Glutamatergic neuron (in vitro differentiated cells): ENCODE results near the gene SNX24. TPM values are rescaled to one million over a fixed set of nuclear protein-coding genes. Genes with fewer than 3 reads are reported as not detected.

Experiments used
- DNase-seq: peaks from one replicate; pipeline ENCODE4 v3.0.0; 2022
- H3K27ac Mint-ChIP-seq: one replicate; pipeline ENCODE4 v1.8.0; 2020; ENCODE audit warnings: mild to moderate bottlenecking, mixed read lengths, inconsistent platforms; ENCODE audit not compliant: unreplicated experiment
- H3K27me3 Mint-ChIP-seq: one replicate; pipeline ENCODE4 v1.8.0; 2020; ENCODE audit warnings: mild to moderate bottlenecking, moderate library complexity, mixed read lengths, inconsistent platforms; ENCODE audit not compliant: unreplicated experiment
- H3K36me3 Mint-ChIP-seq: one replicate; pipeline ENCODE4 v1.8.0; 2020; ENCODE audit warnings: mild to moderate bottlenecking, mixed read lengths, inconsistent platforms; ENCODE audit not compliant: unreplicated experiment
- H3K4me1 Mint-ChIP-seq: one replicate; pipeline ENCODE4 v1.8.0; 2020; ENCODE audit warnings: mild to moderate bottlenecking, low read depth, mixed read lengths, inconsistent platforms; ENCODE audit not compliant: unreplicated experiment
- H3K4me3 Mint-ChIP-seq: one replicate; pipeline ENCODE4 v1.8.0; 2020; ENCODE audit warnings: mild to moderate bottlenecking, mixed read lengths, inconsistent platforms; ENCODE audit not compliant: unreplicated experiment
- H3K9me3 Mint-ChIP-seq: one replicate; pipeline ENCODE4 v1.8.0; 2020; ENCODE audit warnings: mild to moderate bottlenecking, moderate library complexity, mixed read lengths, inconsistent platforms; ENCODE audit not compliant: unreplicated experiment
- CTCF ChIP-seq: fragments of 200-600 bp; sonication (generic); IDR thresholded peaks from one replicate; pipeline ENCODE4 v1.5.0; 2021; ENCODE audit not compliant: partially characterized antibody, unreplicated experiment
- total RNA-seq: library from RNA; stranded (reverse); fragmentation: NEBNext Ultra II Directional; extraction: Animal tissue kit (Norgen Biotek cat#: 25700); gene quantifications from one replicate; pipeline ENCODE4 v1.2.1, GENCODE V29; 2021; ENCODE audit not compliant: unreplicated experiment

SNX24 gene
- total RNA-seq, 1 donor from 2014 or later, result 21.8 TPM

- Mint-ChIP-seq H3K9me3 (no peaks in the 10 kb centered on the region), H3K27ac (no peak overlapping the region), H3K4me1 (no peaks in the 10 kb centered on the region), H3K27me3 (no peaks in the 10 kb centered on the region), H3K4me3 (no peak overlapping the region), H3K36me3 (no peaks in the 10 kb centered on the region)
- TF ChIP-seq CTCF, result no peak
- no peak for DNase-seq
Observed at GRCh38 chr5:122864842-122865241, 19.4 kb downstream of the SNX24 start.

DNA sequence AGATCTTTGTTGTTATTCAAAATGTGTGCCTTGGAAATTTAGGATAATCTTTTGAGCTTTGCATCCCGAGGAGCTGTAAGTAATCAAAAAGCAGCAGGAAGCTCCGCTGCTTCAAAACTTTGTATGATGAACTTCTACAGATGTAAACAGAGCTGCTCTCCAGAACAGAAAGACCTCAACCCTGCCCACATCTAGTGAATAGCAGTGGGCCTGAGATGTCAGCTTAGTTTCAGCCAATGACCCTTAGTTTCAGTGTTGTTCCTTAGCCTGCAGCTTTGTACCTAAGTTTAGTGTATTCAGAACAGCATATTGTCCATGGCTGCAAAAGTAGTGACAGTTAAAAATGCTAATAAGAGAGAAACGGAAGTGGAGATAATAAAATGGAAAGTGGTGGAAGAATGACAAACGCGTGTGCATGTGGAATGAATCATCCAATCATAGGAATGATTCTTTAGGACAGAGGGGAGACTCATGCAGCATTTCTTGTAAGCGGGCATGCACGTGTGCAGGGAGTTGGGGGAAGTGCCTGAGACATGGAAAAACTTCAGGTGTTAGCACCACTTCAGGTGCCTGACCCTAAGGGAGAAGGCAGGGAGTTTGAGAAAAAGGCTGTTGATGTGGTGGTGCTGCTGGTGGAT is 24.9 kb downstream of the SNX24 start:
- no peaks in the 10 kb centered on the region for H3K4me1 Mint-ChIP-seq
- no peaks in the 10 kb centered on the region for H3K27me3 Mint-ChIP-seq
- H3K27ac Mint-ChIP-seq, result no peak overlapping the region
- DNase-seq, result no peak
- H3K4me3 Mint-ChIP-seq, result no peak overlapping the region
- H3K36me3 Mint-ChIP-seq, result no peaks in the 10 kb centered on the region
- TF ChIP-seq CTCF, result no peak
- H3K9me3 Mint-ChIP-seq, result no peaks in the 10 kb centered on the region

DNA sequence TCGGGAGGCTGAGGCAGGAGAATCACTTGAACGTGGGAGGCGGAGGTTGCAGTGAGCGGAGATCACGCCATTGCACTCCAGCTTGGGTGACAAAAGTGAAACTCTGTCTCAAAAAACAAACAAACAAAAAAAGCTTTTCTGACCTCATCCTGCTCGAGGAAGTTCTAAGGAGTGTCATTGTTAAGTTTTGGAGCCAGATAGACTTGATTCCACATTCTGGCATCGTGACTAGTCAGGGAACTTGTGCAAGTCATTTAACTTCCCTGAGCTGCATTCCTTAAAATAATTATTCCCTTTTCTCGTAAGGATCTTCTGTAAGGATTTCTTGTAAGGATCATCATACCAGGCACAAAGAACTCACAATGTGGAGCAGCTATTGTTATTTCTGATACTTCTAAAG is 26.2 kb downstream of the SNX24 start:
- no peak for TF ChIP-seq CTCF
- H3K27ac Mint-ChIP-seq, result no peak overlapping the region
- H3K36me3 Mint-ChIP-seq, result no peaks in the 10 kb centered on the region
- H3K4me3 Mint-ChIP-seq, result no peak overlapping the region
- H3K27me3 Mint-ChIP-seq, result no peaks in the 10 kb centered on the region
- no peaks in the 10 kb centered on the region for H3K4me1 Mint-ChIP-seq
- no peaks in the 10 kb centered on the region for H3K9me3 Mint-ChIP-seq
- DNase-seq, result no peak

GRCh38 chr5:122874179-122874875 is 28.9 kb downstream of the SNX24 start:
- no peak for DNase-seq
- Mint-ChIP-seq H3K27me3 (no peaks in the 10 kb centered on the region), H3K9me3 (no peaks in the 10 kb centered on the region), H3K4me1 (no peaks in the 10 kb centered on the region), H3K27ac (no peak overlapping the region), H3K4me3 (no peak overlapping the region), H3K36me3 (no peaks in the 10 kb centered on the region)
- no peak for TF ChIP-seq CTCF

DNA sequence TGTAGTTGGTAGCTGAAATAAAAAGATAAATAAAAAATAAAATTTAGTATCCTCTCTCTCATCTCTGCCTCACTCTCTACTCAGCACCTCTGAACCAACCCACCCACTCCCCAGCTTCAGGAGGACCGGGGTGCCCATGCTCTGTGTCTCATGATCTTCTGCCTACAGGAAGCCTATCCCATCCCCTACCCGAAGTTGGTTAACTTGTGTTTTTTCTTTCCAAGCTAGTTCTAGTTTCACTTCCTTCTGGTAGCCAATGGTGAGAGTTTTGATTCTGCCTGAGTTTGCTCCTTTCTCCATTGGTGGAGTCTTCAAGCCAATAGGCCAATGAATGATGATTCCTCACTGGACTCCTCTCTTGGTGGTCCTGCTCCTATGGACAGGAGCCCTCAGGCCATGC is 32.1 kb downstream of the SNX24 start:
- no peak for DNase-seq
- no peak overlapping the region for H3K4me3 Mint-ChIP-seq
- H3K9me3 Mint-ChIP-seq, result no peaks in the 10 kb centered on the region
- H3K4me1 Mint-ChIP-seq, result no peaks in the 10 kb centered on the region
- H3K36me3 Mint-ChIP-seq, result no peaks in the 10 kb centered on the region
- TF ChIP-seq CTCF, result no peak
- no peak overlapping the region for H3K27ac Mint-ChIP-seq
- no peaks in the 10 kb centered on the region for H3K27me3 Mint-ChIP-seq
